IPS-18a (cell line): ENCODE measurements around the gene ZNF442.
"Not testable (repeated sequence)": the region's sequence is repeated elsewhere in the genome, so short reads cannot be mapped to it uniquely, and the experiment has no call there.

ENCODE experiments used
- H3K27ac ChIP-seq: one replicate; pipeline ENCODE4 v1.5.1; 2013; ENCODE audit warnings: low read length
- H3K27me3 ChIP-seq: one replicate; pipeline ENCODE4 v1.6.1; 2013; ENCODE audit warnings: mild to moderate bottlenecking, low read length; ENCODE audit not compliant: control insufficient read depth, insufficient read depth
- H3K36me3 ChIP-seq: one replicate; pipeline ENCODE4 v1.6.1; 2013; ENCODE audit warnings: low read depth, low read length; ENCODE audit not compliant: control insufficient read depth
- H3K4me1 ChIP-seq: one replicate; pipeline ENCODE4 v1.6.1; 2013; ENCODE audit warnings: low read depth, low read length; ENCODE audit not compliant: control insufficient read depth
- H3K4me3 ChIP-seq: one replicate; pipeline ENCODE4 v1.5.1; 2013; ENCODE audit warnings: low read length
- H3K9ac ChIP-seq: one replicate; pipeline ENCODE4 v1.6.1; 2013; ENCODE audit warnings: mild to moderate bottlenecking, low read length, moderate library complexity
- H3K9me3 ChIP-seq: one replicate; pipeline ENCODE4 v1.6.1; 2013; ENCODE audit warnings: low read depth, low read length; ENCODE audit not compliant: control insufficient read depth

Gene ZNF442

DNA sequence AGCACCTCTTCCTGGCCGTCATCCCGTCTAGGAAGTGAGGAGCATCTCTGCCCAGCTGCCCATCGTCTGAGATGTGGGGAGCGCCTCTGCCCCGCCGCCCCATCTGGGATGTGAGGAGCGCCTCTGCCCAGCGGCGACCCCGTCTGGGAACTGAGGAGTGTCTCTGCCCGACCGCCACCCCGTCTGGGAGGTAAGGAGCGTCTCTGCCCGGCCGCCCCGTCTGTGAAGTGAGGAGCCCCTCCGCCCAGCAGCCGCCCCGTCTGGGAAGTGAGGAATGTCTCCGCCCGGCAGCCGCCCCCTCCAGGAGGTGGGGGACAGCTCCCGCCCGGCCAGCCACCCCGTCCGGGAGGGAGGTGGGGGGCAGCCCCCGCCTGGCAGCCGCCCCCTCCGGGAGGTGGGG is 3.2 kb downstream of the ZNF442 start:
- H3K9me3 ChIP-seq, H3K4me1 ChIP-seq, H3K9ac ChIP-seq, H3K27ac ChIP-seq, H3K36me3 ChIP-seq, H3K4me3 ChIP-seq: not testable (repeated sequence)
- H3K27me3 ChIP-seq: peaks cover 12% of the 10 kb centered on the region

DNA sequence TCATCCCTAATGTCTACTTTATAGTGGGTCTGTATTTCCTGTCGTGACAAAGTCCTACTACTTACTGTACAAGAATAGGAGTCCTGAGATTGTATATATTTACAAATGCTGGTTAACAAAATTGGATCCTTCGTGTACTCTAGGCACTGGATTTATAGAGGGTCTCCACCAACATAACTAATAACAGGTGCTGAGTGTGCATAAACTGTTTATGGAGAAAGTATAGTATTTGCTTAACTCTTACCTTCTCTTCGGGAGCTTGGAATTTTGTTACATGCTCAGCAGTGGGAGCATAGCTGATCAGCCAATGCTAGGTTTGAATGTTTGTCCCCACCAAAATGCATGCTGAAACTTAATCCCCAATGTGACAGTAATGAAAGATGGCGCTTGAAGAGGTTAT is 12.1 kb downstream of the ZNF442 start:
- H3K27me3 ChIP-seq: no peaks in the 10 kb centered on the region
- H3K36me3 ChIP-seq: peaks cover 8% of the 10 kb centered on the region
- H3K9me3 ChIP-seq: peaks cover 45% of the 10 kb centered on the region

DNA sequence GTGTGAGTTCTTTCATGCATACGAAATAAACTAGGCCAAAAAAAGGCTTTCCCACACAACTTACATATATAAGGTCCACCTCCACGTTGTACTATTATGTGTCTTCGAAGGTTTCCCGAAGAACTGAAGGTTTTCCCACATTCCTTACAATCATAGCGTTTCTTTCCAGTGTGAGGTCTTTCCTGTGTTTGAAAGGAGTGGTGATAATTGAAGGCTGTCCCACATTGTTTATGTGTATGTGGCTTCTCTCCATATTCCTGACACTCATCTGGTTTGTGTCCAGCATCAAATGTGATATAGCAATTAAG is 14.6 kb downstream of the ZNF442 start:
- Histone ChIP-seq H3K36me3 (peaks cover 8% of the 10 kb centered on the region), H3K4me3 (no peak overlapping the region), H3K9ac (no peak overlapping the region), H3K27ac (no peak overlapping the region), H3K4me1 (no peaks in the 10 kb centered on the region), H3K9me3 (peaks cover 46% of the 10 kb centered on the region), H3K27me3 (no peaks in the 10 kb centered on the region)

More for the DNA sequence above, 12.1 kb downstream of the ZNF442 start:
- H3K9ac ChIP-seq: no peak overlapping the region
- H3K4me1 ChIP-seq: no peaks in the 10 kb centered on the region
- no peak overlapping the region for H3K4me3 ChIP-seq
- no peak overlapping the region for H3K27ac ChIP-seq

DNA sequence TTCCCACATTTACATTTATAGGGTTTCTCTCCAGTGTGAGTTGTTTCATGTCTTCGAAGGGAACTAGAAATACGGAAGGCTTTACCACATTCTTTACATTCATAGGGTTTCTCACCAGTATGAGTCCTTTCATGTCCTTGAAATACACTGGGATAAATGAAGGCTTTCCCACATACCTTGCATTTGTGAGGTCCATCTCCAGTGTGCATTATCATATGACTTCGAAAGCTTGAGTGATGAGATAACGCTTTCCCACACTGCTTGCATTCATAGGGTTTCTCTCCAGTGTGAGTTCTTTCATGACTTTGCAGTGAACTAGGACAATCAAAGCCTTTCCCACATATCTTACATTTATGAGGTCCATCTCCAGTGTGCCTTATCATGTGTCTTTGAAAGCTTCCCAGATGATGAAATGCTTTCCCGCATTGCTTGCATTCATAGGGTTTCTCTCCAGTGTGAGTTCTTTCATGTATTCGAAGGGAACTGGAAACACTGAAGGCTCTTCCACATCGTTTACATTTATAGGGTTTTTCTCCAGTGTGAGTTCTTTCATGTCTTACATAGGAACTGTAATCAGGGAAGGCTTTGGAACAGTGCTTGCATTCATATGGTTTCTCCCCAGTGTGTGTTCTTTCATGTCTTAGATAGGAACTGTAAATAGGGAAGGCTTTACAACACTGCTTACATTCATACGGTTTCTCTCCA is 15.1 kb downstream of the ZNF442 start:
- Histone ChIP-seq H3K9me3 (peaks cover 46% of the 10 kb centered on the region), H3K9ac (no peak overlapping the region), H3K4me1 (no peaks in the 10 kb centered on the region), H3K27ac (no peak overlapping the region), H3K36me3 (peaks cover 8% of the 10 kb centered on the region), H3K4me3 (no peak overlapping the region), H3K27me3 (no peaks in the 10 kb centered on the region)

DNA sequence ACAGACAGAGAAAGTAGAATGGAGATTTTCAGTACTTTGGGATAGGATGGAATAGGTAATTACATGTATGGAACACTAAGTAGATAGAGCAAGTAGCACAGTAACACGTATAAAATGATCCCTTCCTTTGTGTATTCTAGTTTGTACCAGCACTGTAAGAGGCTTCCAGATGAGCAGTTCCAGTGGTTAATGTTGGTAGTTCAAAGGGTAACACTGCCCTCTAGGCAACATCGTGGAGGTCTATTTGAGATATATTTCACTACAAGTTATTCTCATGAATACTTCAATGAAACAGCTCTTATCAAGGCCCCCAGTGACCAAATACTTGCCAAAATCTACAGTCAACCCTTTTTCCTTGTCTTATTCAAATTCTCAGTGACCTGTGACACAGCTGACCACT is 18.6 kb downstream of the ZNF442 start:
- Histone ChIP-seq H3K36me3 (peaks cover 8% of the 10 kb centered on the region), H3K4me1 (no peaks in the 10 kb centered on the region), H3K9me3 (peaks cover 35% of the 10 kb centered on the region), H3K9ac (no peak overlapping the region), H3K27me3 (no peaks in the 10 kb centered on the region), H3K4me3 (no peak overlapping the region), H3K27ac (no peak overlapping the region)

DNA sequence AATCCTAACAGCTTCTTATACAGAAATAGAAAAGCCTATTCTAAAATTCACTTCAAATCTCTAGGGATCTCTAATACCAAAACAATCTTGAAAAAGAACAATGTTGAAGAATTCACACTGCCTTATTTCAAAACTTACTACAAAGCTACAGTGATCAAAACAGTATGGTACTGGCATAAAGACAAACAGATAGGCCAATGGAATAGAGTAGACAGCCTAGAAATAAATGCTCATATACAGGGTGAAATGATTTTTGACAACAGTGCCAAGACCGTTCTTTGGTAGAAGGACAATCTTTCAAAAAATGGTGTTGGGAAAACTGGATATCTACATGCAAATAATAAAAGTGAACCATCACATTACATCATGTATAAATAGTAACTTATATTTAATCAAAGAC is 20.3 kb downstream of the ZNF442 start:
- Histone ChIP-seq H3K9ac (no peak overlapping the region), H3K27ac (no peak overlapping the region), H3K27me3 (no peaks in the 10 kb centered on the region), H3K4me1 (no peaks in the 10 kb centered on the region), H3K9me3 (peaks cover 19% of the 10 kb centered on the region), H3K36me3 (no peaks in the 10 kb centered on the region), H3K4me3 (no peak overlapping the region)

DNA sequence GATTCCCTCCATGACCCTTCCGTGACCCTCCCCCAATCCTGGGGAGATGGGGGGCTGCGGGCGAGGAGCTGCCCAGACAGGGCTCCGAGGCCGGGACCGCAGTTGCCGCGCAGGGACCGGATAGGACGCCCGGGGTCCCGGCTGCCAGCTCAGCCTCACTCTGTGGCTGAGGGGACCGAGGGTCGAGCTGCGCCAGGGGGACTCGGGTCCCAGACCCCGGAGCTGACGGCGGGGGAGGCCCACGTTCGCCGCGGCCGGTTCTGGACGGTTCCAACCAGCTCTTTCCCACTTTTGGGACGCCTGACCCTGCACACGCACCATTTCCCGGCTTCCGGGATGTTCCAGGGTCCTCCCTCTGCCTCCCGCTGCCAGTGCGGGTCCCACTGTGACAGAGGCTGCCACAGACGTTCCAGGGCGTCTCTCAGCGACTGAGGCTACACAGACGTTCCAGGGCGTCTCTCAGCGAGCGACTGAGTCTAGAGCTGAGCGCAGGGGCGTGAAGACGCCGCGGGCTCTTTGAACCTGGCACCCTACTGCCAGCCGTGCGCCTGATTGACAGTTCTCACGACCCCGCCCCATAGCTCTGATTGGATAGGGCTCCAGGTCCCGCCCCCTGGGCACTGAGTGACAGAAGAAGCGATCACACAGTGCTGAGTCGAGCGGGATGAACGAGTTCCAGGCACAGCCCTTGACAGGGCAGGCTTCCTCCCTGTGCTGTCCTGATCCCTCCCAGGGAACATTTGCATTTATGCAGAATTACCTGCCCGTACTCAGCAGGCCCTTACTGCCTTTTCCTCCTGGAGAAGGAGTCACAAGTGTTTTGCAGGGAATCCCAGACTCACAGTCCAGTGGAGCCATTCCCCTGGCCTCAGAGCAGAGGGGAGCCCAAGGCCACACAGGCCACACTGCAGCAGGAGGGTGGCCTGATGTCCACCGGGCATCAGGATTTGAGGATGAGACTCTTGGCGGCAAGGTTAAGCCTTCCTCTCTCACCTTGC is 32.0 kb downstream of the ZNF442 start, which contains the start of gene ZNF563:
ZNF563 (minus strand) TSS at position 472 of the 998 bp plus-strand sequence; CDS start at position 321, 151 bp downstream.
- no peaks in the 10 kb centered on the region for H3K9me3 ChIP-seq
- peak within 1 kb of the TSS; percentile 70 for H3K4me3 ChIP-seq
- peaks cover 10% of the 10 kb centered on the region for H3K4me1 ChIP-seq
- peak within 1 kb of the TSS; percentile 28 for H3K9ac ChIP-seq
- peaks cover 16% of the 10 kb centered on the region for H3K27me3 ChIP-seq
- H3K27ac ChIP-seq: no peak within 1 kb of the TSS
- H3K36me3 ChIP-seq: no peaks in the 10 kb centered on the region

DNA sequence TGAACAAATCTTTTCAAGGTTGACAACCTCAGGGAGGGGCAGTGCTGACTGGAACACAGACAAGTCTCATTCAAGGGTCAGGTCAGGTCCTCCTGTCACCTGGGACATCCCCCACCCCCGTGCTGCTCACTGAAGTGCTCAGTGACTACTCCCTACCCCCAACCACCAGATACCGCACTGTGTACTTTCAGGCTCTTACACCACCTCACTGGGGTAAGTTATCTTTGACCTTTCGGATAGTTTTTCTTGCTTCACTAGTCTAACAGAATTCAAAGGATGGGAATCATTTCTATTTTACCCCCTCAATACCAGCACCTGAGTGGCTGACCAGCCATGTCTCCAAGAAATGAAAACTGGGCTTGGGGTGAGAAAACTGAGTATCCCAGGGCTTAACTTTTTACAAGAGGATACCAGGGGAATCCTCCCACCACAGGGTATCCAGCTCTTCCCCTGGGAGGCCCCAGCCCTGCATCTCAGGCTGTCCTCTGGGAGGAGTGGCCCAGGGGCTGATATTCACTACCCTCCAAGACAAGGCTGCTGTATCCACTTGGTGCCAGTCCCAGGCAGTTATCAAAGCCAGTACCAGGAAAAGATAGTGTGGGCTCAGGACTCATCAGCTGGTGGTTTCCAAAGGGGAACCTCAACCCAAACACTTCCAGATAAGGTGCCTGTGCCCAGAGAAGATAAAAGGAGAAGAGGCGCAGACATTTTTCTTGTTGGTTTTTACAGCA is 34.1 kb downstream of the ZNF442 start:
- no peaks in the 10 kb centered on the region for H3K36me3 ChIP-seq
- H3K27me3 ChIP-seq: peaks cover 16% of the 10 kb centered on the region
- H3K9ac ChIP-seq: no peak overlapping the region
- peaks cover 10% of the 10 kb centered on the region for H3K4me1 ChIP-seq
- no peak overlapping the region for H3K27ac ChIP-seq
- no peaks in the 10 kb centered on the region for H3K9me3 ChIP-seq
- H3K4me3 ChIP-seq: no peak overlapping the region

DNA sequence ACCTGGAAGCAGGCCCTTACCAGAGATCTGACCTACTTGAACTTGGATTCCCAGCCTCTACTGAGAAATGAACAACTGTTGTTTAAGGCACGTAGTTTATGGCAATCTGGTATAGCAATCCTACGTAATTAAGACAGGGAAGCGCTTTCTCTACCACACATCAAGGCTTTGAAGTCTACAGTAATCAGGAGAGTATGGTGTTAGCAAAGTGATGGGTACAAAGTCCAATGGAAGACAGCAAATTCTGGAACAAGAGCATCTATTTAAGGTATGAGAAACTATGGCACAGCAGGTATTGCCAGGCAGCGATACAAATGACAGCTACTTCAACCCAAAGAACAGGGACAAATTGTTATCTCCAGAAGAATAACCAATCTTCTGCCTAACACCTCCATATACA is 35.1 kb downstream of the ZNF442 start:
- Histone ChIP-seq H3K27ac (no peak overlapping the region), H3K27me3 (peaks cover 16% of the 10 kb centered on the region), H3K9ac (no peak overlapping the region), H3K36me3 (no peaks in the 10 kb centered on the region), H3K4me1 (peaks cover 10% of the 10 kb centered on the region), H3K9me3 (no peaks in the 10 kb centered on the region), H3K4me3 (no peak overlapping the region)

DNA sequence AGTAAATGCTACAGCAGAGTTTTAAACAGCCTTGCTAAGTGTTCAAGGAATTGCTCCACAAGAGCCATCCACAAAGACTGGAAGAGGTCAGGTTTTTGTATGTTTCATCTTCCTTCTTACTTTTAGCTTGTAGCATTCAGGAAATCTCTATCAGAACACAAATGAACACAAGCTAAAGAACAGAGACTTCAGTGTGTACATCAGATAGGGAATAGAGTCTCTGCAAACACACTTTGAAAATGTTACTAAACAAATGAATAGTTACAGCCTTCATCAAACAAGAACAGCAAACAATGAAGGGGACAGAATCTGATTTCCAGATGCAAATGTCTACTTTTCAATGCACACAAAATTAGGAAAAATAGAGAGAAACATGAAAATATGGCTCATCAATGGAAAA is 39.8 kb downstream of the ZNF442 start:
- Histone ChIP-seq H3K4me1 (no peaks in the 10 kb centered on the region), H3K27me3 (no peaks in the 10 kb centered on the region), H3K9me3 (peaks cover 9% of the 10 kb centered on the region), H3K4me3 (no peak overlapping the region), H3K36me3 (no peaks in the 10 kb centered on the region), H3K27ac (no peak overlapping the region), H3K9ac (no peak overlapping the region)

DNA sequence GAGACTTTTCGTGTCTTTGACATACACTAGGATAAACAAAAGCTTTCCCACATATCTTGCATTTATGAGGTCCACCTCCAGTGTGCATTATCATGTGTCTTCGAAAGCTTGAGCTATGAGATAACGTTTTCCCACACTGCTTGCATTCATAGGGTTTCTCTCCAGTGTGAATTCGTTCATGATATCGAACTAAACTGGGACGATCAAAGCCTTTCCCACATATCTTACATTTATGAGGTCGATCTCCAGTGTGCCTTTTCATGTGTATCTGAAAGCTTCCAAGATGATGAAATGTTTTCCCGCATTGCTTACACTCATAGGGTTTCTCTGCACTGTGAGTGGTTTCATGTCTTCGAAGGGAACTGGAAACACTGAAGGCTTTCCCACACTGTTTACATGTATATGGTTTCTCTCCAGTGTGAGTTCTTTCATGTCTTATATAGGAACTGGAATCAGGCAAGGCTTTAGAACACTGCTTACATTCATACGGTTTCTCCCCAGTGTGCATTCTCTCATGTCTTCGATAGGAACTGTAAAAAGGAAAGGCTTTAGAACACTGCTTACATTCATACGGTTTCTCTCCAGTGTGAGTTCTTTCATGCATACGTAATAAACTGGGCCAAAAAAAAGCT is 46.6 kb downstream of the ZNF442 start:
- H3K9ac ChIP-seq: no peak overlapping the region
- H3K4me3 ChIP-seq: no peak overlapping the region
- peaks cover 9% of the 10 kb centered on the region for H3K9me3 ChIP-seq
- H3K27me3 ChIP-seq: no peaks in the 10 kb centered on the region
- no peak overlapping the region for H3K27ac ChIP-seq
- no peaks in the 10 kb centered on the region for H3K36me3 ChIP-seq
- no peaks in the 10 kb centered on the region for H3K4me1 ChIP-seq
